Astrocyte (in vitro differentiated cells and primary cell): ENCODE measurements around the gene ZNF787.

Source experiments
- CTCF ChIP-seq: IDR thresholded peaks from 2 replicates; pipeline ENCODE4 v1.5.1; 2011; ENCODE audit warnings: low read depth, mild to moderate bottlenecking, inconsistent platforms, low read length, moderate library complexity; ENCODE audit not compliant: insufficient read depth
- EZH2 ChIP-seq: IDR thresholded peaks from 2 replicates; pipeline ENCODE4 v1.6.1; 2012; ENCODE audit warnings: mild to moderate bottlenecking, low read length, inconsistent platforms; ENCODE audit not compliant: insufficient read depth

DNA sequence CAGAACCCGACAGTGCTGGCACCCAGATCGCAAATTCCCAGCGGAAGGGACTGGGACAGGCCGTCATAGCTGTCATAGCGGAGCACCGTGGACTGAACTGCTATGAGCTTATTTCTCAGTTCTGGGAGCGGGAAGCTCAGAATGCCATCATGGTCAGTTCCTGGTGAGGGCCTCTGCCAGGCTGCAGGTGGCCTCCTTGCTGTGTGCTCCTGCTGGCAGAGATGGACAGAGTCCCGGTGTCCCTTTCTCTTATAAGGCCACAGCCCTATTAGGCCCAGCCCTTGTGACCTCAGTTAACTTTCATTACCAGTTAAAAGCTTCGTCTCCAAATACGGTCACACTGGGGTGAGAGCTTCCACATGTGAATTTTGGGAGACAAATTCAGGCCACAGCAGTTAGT is 24.6 kb upstream of the ZNF787 start:
- TF ChIP-seq CTCF (no peak), EZH2 (no peak)
